Bronchial epithelial cell (primary cell): ENCODE results near the gene NELFA. TPM values are rescaled to one million over a fixed set of nuclear protein-coding genes. Genes with fewer than 3 reads are reported as not detected.

Experiments
- DNase-seq: peaks from one replicate; pipeline ENCODE4 v3.0.0-alpha.2; 2010; ENCODE audit warnings: low read depth
- FAIRE-seq: peaks from 2 replicates; lab custom pipeline; 2011; peaks lifted over from hg19 to GRCh38; lab: Jason Lieb, UNC
- H3K27me3 ChIP-seq: 2 replicates; pipeline ENCODE4 v1.5.1; 2011; ENCODE audit warnings: low read length; ENCODE audit not compliant: control insufficient read depth, insufficient read depth
- H3K36me3 ChIP-seq: 2 replicates; pipeline ENCODE4 v1.5.1; 2011; ENCODE audit warnings: low read length; ENCODE audit not compliant: control insufficient read depth, insufficient read depth
- H3K4me3 ChIP-seq: 2 replicates; pipeline ENCODE4 v1.5.1; 2011; ENCODE audit warnings: mild to moderate bottlenecking, low read depth, low read length, control low read depth
- CTCF ChIP-seq: IDR thresholded peaks from 2 replicates; pipeline ENCODE4 v1.5.1; 2011; ENCODE audit warnings: mild to moderate bottlenecking, moderate library complexity, low read length, control low read depth, inconsistent platforms; ENCODE audit not compliant: insufficient read depth, severe bottlenecking
- total RNA-seq: library from RNA; depleted of rRNA; stranded (reverse); fragments of >200 nt; gene quantifications from 2 replicates; pipeline ENCODE4 v1.2.1, GENCODE V29; 2014

The NELFA gene
- total RNA-seq, 1 donor from 2014 or later, result 14.7 TPM

GRCh38 chr4:1982124-1983052 lies 26.4 kb downstream of the NELFA start:
- Histone ChIP-seq H3K27me3 (no peaks in the 10 kb centered on the region), H3K4me3 (no peak overlapping the region), H3K36me3 (peaks cover 20% of the 10 kb centered on the region)
- no peak for TF ChIP-seq CTCF
- DNase-seq (no peak), FAIRE-seq (no peak)

GRCh38 chr4:1981251-1982058 lies 27.3 kb downstream of the NELFA start:
- no peak for FAIRE-seq
- Histone ChIP-seq H3K4me3 (no peak overlapping the region), H3K27me3 (no peaks in the 10 kb centered on the region), H3K36me3 (peaks cover 18% of the 10 kb centered on the region)
- no peak for TF ChIP-seq CTCF
- DNase-seq, result no peak

GRCh38 chr4:1980561-1981041 lies 28.2 kb downstream of the NELFA start:
- H3K36me3 ChIP-seq, result peaks cover 17% of the 10 kb centered on the region
- no peak for TF ChIP-seq CTCF
- no peak for FAIRE-seq
- no peak overlapping the region for H3K4me3 ChIP-seq
- H3K27me3 ChIP-seq, result no peaks in the 10 kb centered on the region
- DNase-seq, result no peak

- peak; percentile 7 for FAIRE-seq
- TF ChIP-seq CTCF, result no peak
These were observed 29.1 kb downstream of the NELFA start for GRCh38 chr4:1979477-1980196.

GRCh38 chr4:1978741-1979476 lies 29.9 kb downstream of the NELFA start:
- peaks cover 24% of the 10 kb centered on the region for H3K36me3 ChIP-seq
- no peaks in the 10 kb centered on the region for H3K27me3 ChIP-seq
- TF ChIP-seq CTCF, result no peak
- no peak overlapping the region for H3K4me3 ChIP-seq
- DNase-seq (no peak), FAIRE-seq (no peak)

More at GRCh38 chr4:1979477-1980196, 29.1 kb downstream of the NELFA start:
- no peak for DNase-seq
- Histone ChIP-seq H3K36me3 (peaks cover 24% of the 10 kb centered on the region), H3K4me3 (no peak overlapping the region), H3K27me3 (no peaks in the 10 kb centered on the region)
